AG04450 (cell line): ENCODE data around the gene GSG1L. TPM values are rescaled to one million over a fixed set of nuclear protein-coding genes. Genes with fewer than 3 reads are reported as not detected.

Experiments
- CTCF ChIA-PET: fragments of 300-600, 350-600 bp; formaldehyde crosslinking; extraction: SDS; loops from one replicate; lab custom pipeline; 2022; ENCODE audit warnings: antibody characterized with exemption, inconsistent platforms; lab: Charles Lee
- POLR2A ChIA-PET: fragments of 350-600 bp; formaldehyde crosslinking; extraction: SDS; loops from one replicate; lab custom pipeline; 2021; ENCODE audit warnings: antibody characterized with exemption, inconsistent platforms; lab: Yijun Ruan, JAX
- DNase-seq: peaks from one replicate; pipeline ENCODE4 v3.0.0-alpha.2; 2011; ENCODE audit warnings: low read depth, low spot score
- H3K27ac ChIP-seq: one replicate; pipeline ENCODE4 v1.5.1; 2012; ENCODE audit warnings: low read depth, low read length, control low read depth
- H3K27me3 ChIP-seq: one replicate; pipeline ENCODE4 v1.6.0; 2012; ENCODE audit warnings: low read length; ENCODE audit not compliant: control insufficient read depth, insufficient read depth
- H3K4me3 ChIP-seq: 2 replicates; pipeline ENCODE4 v1.5.1; 2011; ENCODE audit warnings: mild to moderate bottlenecking, low read depth, low read length, control low read depth
- H3K9me3 ChIP-seq: 2 replicates; pipeline ENCODE4 v1.5.1; 2012; ENCODE audit warnings: low read length; ENCODE audit not compliant: control insufficient read depth, insufficient read depth
- CTCF ChIP-seq: IDR thresholded peaks from 2 replicates; pipeline ENCODE4 v1.5.1; 2011; ENCODE audit warnings: low read depth, low read length, control low read depth, inconsistent platforms
- polyA plus RNA-seq: library from polyadenylated mRNA; depleted of rRNA; stranded (reverse); fragments of >200 nt; gene quantifications from 2 replicates; pipeline ENCODE4 v1.2.3, GENCODE V29; 2011

Gene GSG1L
- polyA plus RNA-seq, 1 experiment: not detected

- no peak for TF ChIP-seq CTCF
- POLR2A ChIA-PET: no interaction called here
- Histone ChIP-seq H3K4me3 (no peak overlapping the region), H3K27ac (no peak overlapping the region), H3K27me3 (no peaks in the 10 kb centered on the region), H3K9me3 (no peaks in the 10 kb centered on the region)
- CTCF ChIA-PET: no interaction called here
- DNase-seq: no peak
Measured at GRCh38 chr16:27786923-27787625, 276.4 kb downstream of the GSG1L start.

- ChIA-PET POLR2A (no interaction called here), CTCF (no interaction called here)
- Histone ChIP-seq H3K27ac (no peak overlapping the region), H3K27me3 (no peaks in the 10 kb centered on the region), H3K4me3 (no peak overlapping the region), H3K9me3 (no peaks in the 10 kb centered on the region)
- DNase-seq: no peak
- TF ChIP-seq CTCF: no peak
Measured at GRCh38 chr16:27786221-27786922, 277.1 kb downstream of the GSG1L start.

- Histone ChIP-seq H3K27me3 (no peaks in the 10 kb centered on the region), H3K4me3 (no peak overlapping the region), H3K9me3 (no peaks in the 10 kb centered on the region), H3K27ac (no peak overlapping the region)
- no peak for DNase-seq
- CTCF ChIA-PET: no interaction called here
- no peak for TF ChIP-seq CTCF
- POLR2A ChIA-PET: no interaction called here
Measured at GRCh38 chr16:27785307-27785678, 278.2 kb downstream of the GSG1L start.

- H3K27me3 ChIP-seq: no peaks in the 10 kb centered on the region
- POLR2A ChIA-PET: no interaction called here
- no peak overlapping the region for H3K27ac ChIP-seq
- no peaks in the 10 kb centered on the region for H3K9me3 ChIP-seq
- DNase-seq: no peak
- no peak for TF ChIP-seq CTCF
- no peak overlapping the region for H3K4me3 ChIP-seq
- CTCF ChIA-PET: no interaction called here
Measured at GRCh38 chr16:27784351-27785306, 278.9 kb downstream of the GSG1L start.
